HG02885 (cell line): Measurements from ENCODE around the gene TGFBR3.

Source experiments
- ATAC-seq: cut with Tn5 transposase; IDR thresholded peaks from one replicate; pipeline ENCODE4 v1.9.1; 2021; ENCODE audit warnings: mild to moderate bottlenecking; ENCODE audit not compliant: unreplicated experiment, poor library complexity

Gene TGFBR3

DNA sequence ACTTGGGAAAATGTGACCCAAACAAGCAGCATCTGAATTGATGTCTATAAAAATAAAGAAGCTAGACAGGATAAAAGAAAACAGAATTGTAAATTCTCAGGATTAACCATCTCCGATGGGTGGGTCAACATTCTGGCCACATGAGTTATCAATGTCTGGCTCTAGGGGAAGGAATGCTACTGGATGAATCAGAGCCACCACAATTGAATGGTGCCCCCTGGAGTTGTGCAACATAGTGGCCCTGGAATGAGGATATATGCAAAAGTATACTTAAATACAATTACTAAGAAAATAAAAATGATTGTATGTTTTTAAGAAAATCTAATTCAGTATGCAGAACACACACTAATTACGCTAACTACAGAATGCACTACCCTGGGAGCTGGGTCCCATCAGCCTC lies 185.6 kb downstream of the TGFBR3 start:
- no peak for ATAC-seq

DNA sequence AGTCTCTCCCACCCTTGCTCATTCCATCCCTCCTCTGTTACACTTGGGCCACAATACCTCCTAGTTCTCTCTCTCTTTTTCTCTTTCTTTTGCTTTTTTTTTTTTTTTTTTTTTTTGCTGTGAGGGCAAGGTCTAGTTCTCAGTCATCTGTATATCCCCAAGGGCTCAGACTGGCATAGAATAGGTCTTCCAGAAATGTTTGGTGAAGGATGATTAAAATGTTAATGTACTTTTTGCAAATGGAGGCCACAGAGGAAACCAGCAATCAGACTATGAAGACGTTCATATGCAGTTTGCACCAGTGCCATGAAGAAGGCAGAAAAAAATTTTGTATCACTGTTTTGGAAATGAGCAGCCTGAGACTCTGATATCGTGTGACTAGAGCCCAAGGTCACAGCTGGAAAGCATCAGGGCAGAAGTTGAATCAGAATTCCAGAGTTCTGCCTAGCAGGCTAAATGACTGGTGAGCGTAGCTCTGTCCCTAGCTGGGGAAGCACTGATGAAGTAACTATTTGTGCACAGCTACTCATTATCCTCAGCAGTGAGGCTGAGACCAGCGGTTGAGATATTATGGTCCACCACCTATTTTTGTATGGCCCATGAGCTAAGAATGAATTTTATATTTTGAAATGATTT lies 186.5 kb downstream of the TGFBR3 start:
- no peak for ATAC-seq

DNA sequence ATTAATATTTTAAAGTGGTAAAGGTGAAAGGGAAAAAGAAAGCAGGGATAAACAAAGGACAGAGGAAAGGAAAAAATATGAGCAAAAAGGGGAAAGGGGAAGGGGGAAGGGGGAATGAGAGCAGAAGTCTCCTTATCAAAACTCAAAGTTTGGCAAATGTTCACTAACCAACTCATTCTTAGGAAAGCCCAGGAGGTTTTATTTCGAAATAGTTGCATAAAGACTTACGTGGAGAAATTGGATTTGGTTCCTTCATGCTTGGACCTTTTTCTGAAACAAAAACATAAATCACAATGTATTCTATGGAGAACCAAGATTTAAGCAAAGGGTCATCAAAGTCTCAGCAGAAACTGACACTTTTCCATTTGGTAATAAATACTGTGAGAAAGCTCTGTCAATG lies 188.1 kb downstream of the TGFBR3 start:
- ATAC-seq = no peak

DNA sequence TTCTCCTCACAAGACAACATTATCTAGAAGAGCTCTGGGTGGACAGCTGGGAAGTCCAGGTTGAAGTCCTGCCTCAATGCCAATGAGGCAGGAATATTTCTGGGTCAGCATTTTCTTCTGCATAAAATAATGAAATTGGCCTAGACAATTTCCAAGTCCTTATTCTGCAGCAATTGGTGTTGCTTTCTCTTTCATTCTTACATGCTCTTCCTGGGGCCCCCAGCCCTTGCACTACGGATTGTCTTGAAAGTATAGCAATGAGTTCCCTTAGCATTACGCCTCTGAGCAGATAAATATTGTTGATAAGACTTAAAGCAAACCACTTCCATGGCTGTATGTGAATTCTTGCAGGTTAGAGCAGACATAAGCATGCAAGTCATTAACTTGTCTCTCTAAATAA lies 188.5 kb downstream of the TGFBR3 start:
- ATAC-seq = peak; percentile 94

DNA sequence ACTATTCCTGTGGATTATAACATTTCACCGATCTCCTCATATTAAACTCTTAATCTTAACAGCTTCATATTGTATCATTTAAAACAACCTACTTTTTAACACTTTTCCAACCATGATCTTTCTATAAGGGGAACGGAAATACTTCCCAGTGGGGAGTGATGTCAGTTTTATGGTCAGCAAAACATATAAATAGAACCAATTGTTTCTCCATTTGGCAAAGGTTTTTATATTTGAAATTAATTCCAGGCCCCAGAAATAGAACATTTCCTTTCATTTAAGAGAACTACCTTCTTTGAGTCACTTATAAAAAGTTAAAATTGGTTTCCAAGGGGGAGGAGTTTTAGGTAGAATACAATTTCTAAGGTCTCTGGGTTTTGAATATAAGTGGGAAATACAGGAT lies 189.6 kb downstream of the TGFBR3 start:
- ATAC-seq = no peak

- no peak for ATAC-seq
These were observed 192.4 kb downstream of the TGFBR3 start for GRCh38 chr1:91693557-91693956.

- no peak for ATAC-seq
These were observed 194.4 kb downstream of the TGFBR3 start for GRCh38 chr1:91691525-91691924.

DNA sequence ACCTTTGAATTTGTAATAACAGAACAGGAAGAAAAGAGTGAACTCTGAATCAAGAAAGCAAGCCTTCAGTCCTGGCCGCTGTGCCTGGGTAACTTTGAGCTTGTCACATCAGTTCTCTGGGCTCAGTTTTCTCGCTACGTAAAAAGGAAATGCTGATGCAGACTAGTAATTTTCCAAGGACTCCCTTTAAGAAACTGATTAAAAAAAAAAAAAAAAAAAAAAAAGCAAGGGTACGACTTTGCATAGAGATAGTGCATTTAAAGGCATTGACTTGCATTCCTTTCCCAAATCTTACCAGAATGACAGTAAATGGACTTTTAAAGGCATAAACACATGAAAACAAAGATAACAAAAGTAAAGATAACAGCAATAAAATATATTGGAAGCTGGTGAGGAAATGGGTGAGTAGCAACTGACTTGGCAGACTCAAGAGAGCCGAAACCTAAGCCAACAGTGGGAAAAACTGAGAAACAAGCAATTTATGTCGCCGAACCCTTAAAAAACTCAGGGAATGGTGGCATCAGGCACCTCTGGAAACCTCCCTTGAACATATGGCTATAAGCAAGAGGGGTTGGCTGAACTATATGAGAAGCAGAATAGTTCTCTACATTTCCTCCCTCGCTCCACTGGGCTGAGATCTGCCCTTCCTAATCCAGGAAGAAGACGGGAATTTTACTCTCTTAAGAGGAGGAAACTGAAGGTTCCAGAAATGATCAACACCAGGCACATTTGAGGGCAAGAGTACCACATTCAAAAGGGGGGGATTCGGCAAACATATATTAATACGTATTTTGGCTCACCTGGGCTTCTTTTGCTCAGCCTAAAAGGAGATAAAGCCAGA lies 196.1 kb downstream of the TGFBR3 start:
- no peak for ATAC-seq

DNA sequence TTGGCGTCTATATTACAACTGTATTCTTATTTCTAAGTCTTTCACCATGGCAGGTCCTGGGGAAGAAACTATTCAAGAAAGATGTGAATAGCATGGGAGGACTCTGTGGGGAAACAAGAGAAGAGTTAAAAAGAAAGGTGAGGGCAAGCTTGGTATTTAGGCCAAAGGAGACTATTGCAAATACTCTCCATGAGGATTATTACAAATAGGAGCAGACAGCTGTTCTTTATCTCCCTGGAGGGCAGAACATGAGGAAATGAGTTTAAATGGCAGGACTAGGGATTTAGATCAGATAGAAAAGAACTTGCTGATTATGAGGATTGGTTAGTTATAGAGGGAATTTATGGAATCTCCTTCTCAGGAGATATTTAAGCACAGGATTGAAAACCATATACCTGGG lies 198.5 kb downstream of the TGFBR3 start:
- no peak for ATAC-seq

GRCh38 chr1:91685994-91686393 lies 200.0 kb downstream of the TGFBR3 start:
- no peak for ATAC-seq

- ATAC-seq = peak; percentile 57
These were observed 201.3 kb downstream of the TGFBR3 start for GRCh38 chr1:91684481-91685196.

DNA sequence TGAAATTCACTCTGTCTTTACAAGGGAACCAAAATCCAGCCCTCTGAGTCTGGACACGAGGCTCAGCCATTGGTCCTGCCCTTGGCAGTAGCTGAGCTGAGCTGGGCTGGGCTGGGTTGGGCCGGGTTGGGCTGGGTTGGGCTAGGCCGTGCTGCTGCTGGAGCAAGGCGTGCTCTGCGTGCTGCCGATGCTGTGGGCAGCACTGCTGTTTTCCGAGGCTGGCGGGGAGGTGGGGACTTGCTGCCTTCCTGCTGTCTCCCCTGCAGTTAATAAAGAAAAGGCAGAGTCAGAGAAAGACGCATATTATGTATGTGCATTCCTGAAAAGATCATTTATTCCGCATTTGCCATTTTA lies 202.4 kb downstream of the TGFBR3 start:
- ATAC-seq = no peak

- no peak for ATAC-seq
These were observed 202.9 kb downstream of the TGFBR3 start for GRCh38 chr1:91682882-91683597.

DNA sequence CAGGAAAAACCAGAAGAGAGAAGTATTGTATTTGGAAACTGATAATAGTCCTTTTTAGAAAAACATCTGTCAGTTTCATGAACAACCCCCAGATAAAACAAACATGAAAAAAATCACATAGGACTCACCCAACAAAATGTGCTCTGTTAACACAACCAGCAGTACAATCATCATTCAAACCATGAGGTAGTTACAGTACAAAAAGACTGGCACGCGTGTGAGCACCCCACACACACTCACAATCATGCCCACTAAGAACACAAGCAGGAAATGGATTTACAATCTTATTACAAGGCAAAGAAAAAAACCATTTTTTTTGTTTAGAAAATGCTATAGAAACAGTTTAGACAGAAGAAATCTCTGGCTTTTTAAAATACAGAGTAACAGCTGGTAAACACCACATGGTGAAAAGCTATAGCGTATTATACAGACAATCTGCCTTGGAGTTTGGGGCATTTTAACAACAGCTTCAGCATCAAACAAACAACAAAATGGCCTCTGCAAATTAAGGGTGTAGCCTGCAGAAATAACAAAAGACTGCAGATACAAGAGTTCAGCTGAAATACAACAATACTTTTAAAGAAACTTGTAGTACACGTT lies 205.3 kb downstream of the TGFBR3 start:
- ATAC-seq = no peak

DNA sequence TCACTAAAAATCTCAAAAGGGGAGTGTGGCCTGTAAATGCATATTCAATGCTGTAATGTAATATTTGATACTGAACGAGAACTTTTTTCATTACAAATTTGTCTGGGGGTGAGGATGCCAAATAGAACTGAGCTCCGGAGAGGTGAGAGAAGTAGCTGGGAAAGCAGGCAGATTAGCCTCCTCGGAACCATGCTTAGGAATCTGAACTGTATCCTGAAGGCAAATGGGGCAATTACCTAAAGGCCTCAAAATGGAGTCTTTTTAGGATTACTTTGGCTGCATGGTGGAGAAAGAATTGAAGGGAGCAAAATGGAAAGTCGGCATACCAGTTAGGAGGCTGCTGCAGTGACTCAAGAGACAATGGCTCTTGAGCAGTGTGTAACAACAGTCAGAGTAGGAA lies 206.5 kb downstream of the TGFBR3 start:
- ATAC-seq = no peak

GRCh38 chr1:91676030-91676429 lies 209.9 kb downstream of the TGFBR3 start:
- no peak for ATAC-seq

DNA sequence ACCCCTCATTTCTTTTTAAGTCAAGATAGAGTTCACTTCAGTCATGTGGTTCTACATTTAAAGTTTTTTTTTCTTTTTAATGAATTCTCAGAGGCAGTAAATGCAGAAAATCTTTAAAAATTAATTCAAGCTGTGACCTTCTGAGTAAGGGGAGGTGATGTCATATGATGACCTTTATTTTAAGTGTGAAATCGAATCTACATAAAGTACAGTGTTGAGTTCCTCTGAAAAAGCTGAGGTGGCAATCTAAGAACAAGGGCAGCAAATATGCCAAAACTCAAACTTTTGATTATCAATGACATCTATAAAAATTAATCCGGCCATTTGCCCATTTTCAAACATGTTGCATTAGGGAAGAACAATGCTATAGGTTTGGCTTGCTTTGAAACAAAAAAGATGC lies 211.8 kb downstream of the TGFBR3 start:
- ATAC-seq = no peak

DNA sequence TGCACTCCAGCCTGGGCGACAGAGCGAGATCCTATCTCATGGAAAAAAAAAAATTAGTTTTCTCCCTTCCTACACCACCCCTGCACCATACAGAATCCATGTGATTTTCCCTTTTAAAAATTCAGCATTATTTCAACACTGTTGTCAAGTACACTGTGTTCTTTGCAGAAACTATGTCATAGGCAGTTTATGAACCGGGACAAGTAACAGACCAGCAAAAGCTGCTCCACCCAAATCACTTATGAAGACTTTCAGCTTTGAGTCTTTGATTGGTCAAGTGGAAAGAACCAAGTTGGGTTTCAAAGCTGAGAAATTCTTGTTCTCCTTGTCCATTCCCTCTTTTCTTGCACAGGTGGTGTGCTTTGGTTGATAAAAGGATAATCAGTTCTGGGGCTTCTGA lies 212.3 kb downstream of the TGFBR3 start:
- ATAC-seq = no peak

DNA sequence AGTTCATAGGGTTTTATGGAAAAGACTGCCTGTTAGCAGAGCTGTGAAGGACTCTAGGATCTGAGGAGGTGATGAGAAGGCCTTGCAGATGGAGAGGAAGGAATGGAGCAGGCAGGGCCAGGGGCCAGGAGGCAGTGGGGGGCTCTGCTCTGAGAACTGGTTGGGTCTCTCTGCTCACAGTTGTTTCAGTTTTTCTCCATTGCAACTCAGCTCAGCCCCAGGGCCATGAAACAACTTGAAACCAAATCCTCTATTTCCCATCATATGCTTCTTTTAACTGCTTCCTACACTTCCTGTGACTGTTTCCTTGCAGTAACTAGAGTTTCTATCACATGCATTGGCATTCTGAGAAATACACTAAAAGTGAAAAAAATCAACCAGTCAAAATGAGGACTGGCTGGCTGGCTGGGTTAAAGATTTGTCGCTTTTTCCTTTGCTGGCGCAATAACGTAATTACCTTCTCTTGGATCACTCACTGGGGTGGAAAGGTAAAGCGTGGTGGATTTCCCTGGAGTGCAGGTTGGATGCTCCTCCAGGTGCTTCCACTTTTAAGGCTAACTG lies 213.3 kb downstream of the TGFBR3 start:
- no peak for ATAC-seq

DNA sequence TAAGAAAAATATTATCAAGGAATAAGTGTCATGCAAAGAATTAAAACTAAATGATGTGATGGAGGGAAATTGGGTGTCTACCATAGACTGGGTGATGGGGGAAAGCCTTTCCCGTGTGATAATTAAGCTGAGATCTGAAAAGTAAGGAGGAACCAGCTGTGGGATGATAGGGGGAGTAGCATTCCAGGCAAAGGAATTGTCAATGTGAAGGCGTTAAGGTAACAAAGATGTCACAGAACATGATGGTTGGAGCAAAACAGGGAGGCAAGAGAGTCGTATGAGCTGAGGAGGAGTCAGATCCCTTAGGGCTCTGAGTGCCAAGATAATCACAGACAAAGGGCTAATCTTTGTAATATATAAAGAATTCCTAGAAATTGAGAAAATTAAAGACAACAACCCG lies 215.2 kb downstream of the TGFBR3 start:
- ATAC-seq = no peak
